ENCODE measurements around the gene RALGAPB. TPM values are rescaled to one million over a fixed set of nuclear protein-coding genes. Genes with fewer than 3 reads are reported as not detected.
A peak's percentile ranks its signal among the peaks of the same experiment; 100 is the strongest.
"Not testable (repeated sequence)": the region's sequence is repeated elsewhere in the genome, so short reads cannot be mapped to it uniquely, and the experiment has no call there.

RALGAPB gene
- total and polyA plus RNA-seq, 4 donors, result 32.8 to 53.6 (median 36.2) TPM

GRCh38 chr20:38585404-38586180 is 112.9 kb downstream of the RALGAPB start:
- 83% methylated on average over 10 of the region's 10 CpGs for WGBS (ENCODE audit: insufficient coverage)
- Histone ChIP-seq H3K36me3 (ENCODE audit: control insufficient read depth, insufficient read depth, low read length) (no peaks in the 10 kb centered on the region), H3K27ac (ENCODE audit: low read depth, low read length) (no peak overlapping the region), H3K4me1 (ENCODE audit: control insufficient read depth, insufficient read depth, low read length) (peaks cover 11% of the 10 kb centered on the region), H3K27me3 (ENCODE audit: control insufficient read depth, insufficient read depth, low read length) (no peaks in the 10 kb centered on the region), H3K4me3 (ENCODE audit: low read depth, low read length) (no peak overlapping the region), H3K9me3 (ENCODE audit: control insufficient read depth, insufficient read depth, low read length) (no peaks in the 10 kb centered on the region)
- no peak for DNase-seq (ENCODE audit: low read depth in 4 of 6, low spot score in 6 of 6)

- Histone ChIP-seq H3K27ac (ENCODE audit: low read depth, low read length) (no peak overlapping the region), H3K9me3 (ENCODE audit: control insufficient read depth, insufficient read depth, low read length) (no peaks in the 10 kb centered on the region), H3K36me3 (ENCODE audit: control insufficient read depth, insufficient read depth, low read length) (no peaks in the 10 kb centered on the region), H3K4me1 (ENCODE audit: control insufficient read depth, insufficient read depth, low read length) (peaks cover 10% of the 10 kb centered on the region), H3K4me3 (ENCODE audit: low read depth, low read length) (no peak overlapping the region), H3K27me3 (ENCODE audit: control insufficient read depth, insufficient read depth, low read length) (no peaks in the 10 kb centered on the region)
- 54% methylated on average over 3 of the region's 3 CpGs for WGBS (ENCODE audit: insufficient coverage)
- DNase-seq (ENCODE audit: low read depth in 4 of 6, low spot score in 6 of 6), result no peak
Measured at GRCh38 chr20:38586181-38586525, 113.5 kb downstream of the RALGAPB start.

- no peak for DNase-seq (ENCODE audit: low read depth in 4 of 6, low spot score in 6 of 6)
- no peaks in the 10 kb centered on the region for H3K9me3 ChIP-seq (ENCODE audit: control insufficient read depth, insufficient read depth, low read length)
- whole genome bisulfite sequencing (ENCODE audit: insufficient coverage), result 100% methylated on average over 3 of the region's 6 CpGs
- no peaks in the 10 kb centered on the region for H3K36me3 ChIP-seq (ENCODE audit: control insufficient read depth, insufficient read depth, low read length)
- no peak overlapping the region for H3K27ac ChIP-seq (ENCODE audit: low read depth, low read length)
- H3K27me3 ChIP-seq (ENCODE audit: control insufficient read depth, insufficient read depth, low read length), result no peaks in the 10 kb centered on the region
- H3K4me1 ChIP-seq (ENCODE audit: control insufficient read depth, insufficient read depth, low read length), result peaks cover 6% of the 10 kb centered on the region
- H3K4me3 ChIP-seq (ENCODE audit: low read depth, low read length), result no peak overlapping the region
Measured at GRCh38 chr20:38588303-38588702, 115.7 kb downstream of the RALGAPB start.

DNA sequence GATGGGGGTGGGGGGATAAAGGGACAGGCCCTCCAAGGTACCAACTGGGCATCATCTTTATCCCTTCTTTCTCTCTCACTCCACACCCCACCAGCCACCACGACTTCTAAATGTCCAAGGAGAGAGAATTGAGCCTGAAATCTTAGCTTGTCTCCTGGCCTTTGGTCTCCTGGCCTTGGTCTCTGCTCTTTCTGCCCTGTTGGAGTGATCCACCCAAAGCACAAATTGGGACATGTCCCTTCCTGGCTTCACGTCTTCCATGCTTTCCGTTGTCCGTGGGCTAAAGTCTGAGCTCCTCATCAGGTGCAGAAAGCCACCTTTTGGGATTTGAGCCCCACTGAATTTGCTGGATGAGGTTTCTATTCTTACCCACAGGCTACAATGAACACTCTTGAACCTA is 116.7 kb downstream of the RALGAPB start:
- H3K36me3 ChIP-seq (ENCODE audit: control insufficient read depth, insufficient read depth, low read length), result no peaks in the 10 kb centered on the region
- no peak overlapping the region for H3K4me3 ChIP-seq (ENCODE audit: low read depth, low read length)
- DNase-seq (ENCODE audit: low read depth in 4 of 6, low spot score in 6 of 6), result no peak
- no peaks in the 10 kb centered on the region for H3K9me3 ChIP-seq (ENCODE audit: control insufficient read depth, insufficient read depth, low read length)
- H3K4me1 ChIP-seq (ENCODE audit: control insufficient read depth, insufficient read depth, low read length), result peaks cover 6% of the 10 kb centered on the region
- no peak overlapping the region for H3K27ac ChIP-seq (ENCODE audit: low read depth, low read length)
- H3K27me3 ChIP-seq (ENCODE audit: control insufficient read depth, insufficient read depth, low read length), result no peaks in the 10 kb centered on the region
- 94% methylated on average over 4 of the region's 4 CpGs for WGBS (ENCODE audit: insufficient coverage)

DNA sequence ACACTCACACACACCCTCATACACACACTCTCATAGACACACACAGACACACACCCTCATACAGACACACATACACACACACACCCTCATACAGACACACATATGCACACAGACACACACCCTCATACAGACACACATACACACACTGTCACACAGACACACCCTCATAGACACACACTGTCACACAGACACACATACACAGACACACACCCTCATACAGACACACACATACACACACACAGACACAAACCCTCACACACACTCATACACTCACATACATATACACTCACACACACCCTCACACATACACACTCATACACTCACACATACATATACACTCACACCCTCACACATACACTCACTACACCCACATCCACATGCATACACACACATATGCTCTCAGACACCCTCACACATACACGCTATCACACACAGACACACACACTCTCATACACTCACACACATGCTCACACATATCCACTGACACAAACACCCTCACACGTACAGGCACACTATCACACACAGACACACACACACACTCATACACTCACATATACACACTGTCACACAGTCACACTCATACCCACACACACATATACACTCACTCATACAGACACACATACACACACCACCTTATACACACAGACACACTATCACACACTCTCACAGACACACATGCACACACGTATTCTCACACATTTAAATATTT is 117.5 kb downstream of the RALGAPB start:
- Histone ChIP-seq H3K9me3 (ENCODE audit: control insufficient read depth, insufficient read depth, low read length) (no peaks in the 10 kb centered on the region), H3K36me3 (ENCODE audit: control insufficient read depth, insufficient read depth, low read length) (no peaks in the 10 kb centered on the region), H3K27me3 (ENCODE audit: control insufficient read depth, insufficient read depth, low read length) (no peaks in the 10 kb centered on the region), H3K27ac (ENCODE audit: low read depth, low read length) (no peak overlapping the region), H3K4me3 (ENCODE audit: low read depth, low read length) (no peak overlapping the region), H3K4me1 (ENCODE audit: control insufficient read depth, insufficient read depth, low read length) (peaks cover 6% of the 10 kb centered on the region)
- 88% methylated on average over 3 of the region's 3 CpGs for WGBS (ENCODE audit: insufficient coverage)
- no peak for DNase-seq (ENCODE audit: low read depth in 4 of 6, low spot score in 6 of 6)

DNA sequence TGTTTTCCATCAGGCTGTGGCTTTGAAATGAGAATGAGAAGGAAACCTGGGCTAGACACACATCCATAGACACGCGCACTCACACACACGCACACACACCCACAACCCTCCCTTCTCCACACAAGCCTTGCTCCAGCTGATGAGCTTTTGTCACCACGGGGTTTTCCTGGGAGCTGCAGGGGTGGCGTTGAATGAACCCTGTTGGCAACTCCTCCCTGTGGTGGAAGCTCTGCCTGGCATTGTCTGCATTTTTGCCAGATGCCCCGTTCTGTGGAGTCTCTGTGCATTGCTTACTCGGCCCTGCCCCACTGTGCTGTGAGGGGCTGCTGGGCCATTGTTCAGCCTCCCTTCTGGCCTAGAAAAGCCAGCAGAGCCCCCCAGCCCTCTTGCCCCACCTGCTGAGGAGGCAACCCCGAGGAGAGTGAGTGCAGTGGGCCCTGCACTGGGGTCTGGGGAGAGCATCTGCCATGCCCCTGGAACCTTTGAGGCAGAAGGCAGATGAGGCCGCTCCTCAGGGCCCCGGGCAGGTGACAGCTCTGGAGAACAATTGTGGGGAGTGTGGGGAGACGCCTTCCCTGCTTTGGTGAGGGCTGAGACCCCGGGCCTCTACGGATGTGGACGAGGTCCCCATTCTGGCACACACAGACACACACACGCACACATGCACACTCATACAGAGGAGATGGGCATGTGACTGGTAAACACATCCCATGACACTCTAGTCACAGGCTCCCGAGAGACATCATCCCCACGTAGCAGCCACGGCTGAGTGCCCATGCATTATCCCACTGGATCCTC is 118.2 kb downstream of the RALGAPB start:
- Histone ChIP-seq H3K4me1 (ENCODE audit: control insufficient read depth, insufficient read depth, low read length) (peaks cover 6% of the 10 kb centered on the region), H3K27me3 (ENCODE audit: control insufficient read depth, insufficient read depth, low read length) (no peaks in the 10 kb centered on the region), H3K4me3 (ENCODE audit: low read depth, low read length) (no peak overlapping the region), H3K36me3 (ENCODE audit: control insufficient read depth, insufficient read depth, low read length) (no peaks in the 10 kb centered on the region), H3K9me3 (ENCODE audit: control insufficient read depth, insufficient read depth, low read length) (no peaks in the 10 kb centered on the region), H3K27ac (ENCODE audit: low read depth, low read length) (no peak overlapping the region)
- 37% methylated on average over 11 of the region's 18 CpGs for WGBS (ENCODE audit: insufficient coverage)
- peak in 2 of 6 donors; percentile 33 to 48 for DNase-seq (ENCODE audit: low read depth in 4 of 6, low spot score in 6 of 6)

GRCh38 chr20:38591474-38592410 is 119.1 kb downstream of the RALGAPB start:
- WGBS (ENCODE audit: insufficient coverage), result 87% methylated on average over 17 of the region's 21 CpGs
- Histone ChIP-seq H3K27ac (ENCODE audit: low read depth, low read length) (no peak overlapping the region), H3K27me3 (ENCODE audit: control insufficient read depth, insufficient read depth, low read length) (no peaks in the 10 kb centered on the region), H3K9me3 (ENCODE audit: control insufficient read depth, insufficient read depth, low read length) (no peaks in the 10 kb centered on the region), H3K36me3 (ENCODE audit: control insufficient read depth, insufficient read depth, low read length) (no peaks in the 10 kb centered on the region), H3K4me1 (ENCODE audit: control insufficient read depth, insufficient read depth, low read length) (peaks cover 6% of the 10 kb centered on the region), H3K4me3 (ENCODE audit: low read depth, low read length) (no peak overlapping the region)
- DNase-seq (ENCODE audit: low read depth in 4 of 6, low spot score in 6 of 6), result no peak

DNA sequence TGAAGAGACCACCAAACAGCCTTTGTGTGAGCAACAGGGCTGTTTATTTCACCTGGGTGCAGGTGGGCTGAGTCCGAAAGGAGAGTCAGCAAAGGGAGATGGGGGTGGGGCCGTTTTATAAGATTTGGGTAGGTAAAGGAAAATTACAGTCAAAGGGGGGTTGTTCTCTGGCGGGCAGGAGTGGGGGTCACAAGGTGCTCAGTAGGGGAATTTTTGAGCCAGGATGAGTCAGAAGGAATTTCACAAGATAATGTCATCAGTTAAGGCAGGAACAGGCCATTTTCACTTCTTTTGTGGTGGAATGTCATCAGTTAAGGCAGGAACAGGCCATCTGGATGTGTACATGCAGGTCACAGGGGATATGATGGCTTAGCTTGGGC is 119.8 kb downstream of the RALGAPB start:
- H3K4me3 ChIP-seq (ENCODE audit: low read depth, low read length); H3K27me3 ChIP-seq (ENCODE audit: control insufficient read depth, insufficient read depth, low read length); DNase-seq (ENCODE audit: low read depth in 4 of 6, low spot score in 6 of 6); H3K27ac ChIP-seq (ENCODE audit: low read depth, low read length); H3K9me3 ChIP-seq (ENCODE audit: control insufficient read depth, insufficient read depth, low read length); H3K4me1 ChIP-seq (ENCODE audit: control insufficient read depth, insufficient read depth, low read length); H3K36me3 ChIP-seq (ENCODE audit: control insufficient read depth, insufficient read depth, low read length): not testable (repeated sequence)
- WGBS (ENCODE audit: insufficient coverage), result 85% methylated on average over 3 of the region's 3 CpGs

DNA sequence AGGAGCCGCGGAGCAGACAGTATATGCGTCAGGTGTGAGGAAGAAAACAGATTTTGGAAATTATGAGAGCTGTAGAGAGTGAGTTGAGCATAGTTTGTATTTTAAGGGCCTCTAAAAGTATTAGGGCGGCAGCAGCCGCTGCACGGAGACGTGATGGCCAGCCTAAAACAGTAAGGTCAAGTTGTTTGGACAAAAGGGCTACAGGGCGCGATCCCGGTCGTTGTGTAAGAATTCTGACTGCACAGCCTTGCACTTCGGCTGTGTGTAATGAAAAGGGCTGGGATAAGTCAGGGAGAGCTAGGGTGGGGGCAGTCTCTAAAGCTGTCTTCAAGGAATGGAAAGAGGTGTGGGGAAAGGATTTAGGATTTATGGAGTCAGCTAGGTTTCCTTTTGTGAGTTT is 121.6 kb downstream of the RALGAPB start:
- H3K27ac ChIP-seq (ENCODE audit: low read depth, low read length); H3K4me3 ChIP-seq (ENCODE audit: low read depth, low read length); H3K27me3 ChIP-seq (ENCODE audit: control insufficient read depth, insufficient read depth, low read length); H3K4me1 ChIP-seq (ENCODE audit: control insufficient read depth, insufficient read depth, low read length); DNase-seq (ENCODE audit: low read depth in 4 of 6, low spot score in 6 of 6); H3K36me3 ChIP-seq (ENCODE audit: control insufficient read depth, insufficient read depth, low read length); H3K9me3 ChIP-seq (ENCODE audit: control insufficient read depth, insufficient read depth, low read length): not testable (repeated sequence)
- WGBS (ENCODE audit: insufficient coverage), result 87% methylated on average over 12 of the region's 12 CpGs

All from spinal cord (tissue), 10 donors.